ENCODE results near the gene PKNOX2. TPM values are rescaled to one million over a fixed set of nuclear protein-coding genes. Genes with fewer than 3 reads are reported as not detected.

Gene PKNOX2
- total and polyA plus RNA-seq, 7 donors = 0.23 to 4.7 (median 1.4) TPM

DNA sequence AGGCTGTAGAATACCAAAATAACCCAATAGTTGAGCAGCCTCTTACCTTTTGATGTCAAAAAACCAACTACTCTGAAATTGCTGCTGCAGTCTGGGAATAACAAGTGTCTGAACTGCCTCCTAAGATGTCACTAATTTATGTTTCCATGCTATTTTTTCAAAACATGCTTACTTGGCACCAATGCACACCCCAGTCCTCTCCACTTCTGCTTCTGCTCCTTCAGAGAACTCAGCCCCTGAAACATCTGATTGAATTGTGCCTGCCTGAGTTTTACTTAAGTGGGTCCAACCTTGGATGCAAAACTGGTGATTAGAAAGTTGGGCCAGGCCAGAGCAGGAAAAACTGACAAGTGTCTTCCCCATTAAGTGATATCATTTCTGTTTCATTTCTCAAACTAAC lies 28.6 kb upstream of the PKNOX2 start:
- Histone ChIP-seq H3K4me1 (no peaks in the 10 kb centered on the region), H3K27me3 (peaks cover 0 to 10% (median 0%) of the 10 kb centered on the region in 3 donors), H3K4me3 (no peak overlapping the region), H3K9me3 (no peaks in the 10 kb centered on the region), H3K36me3 (no peaks in the 10 kb centered on the region), H3K27ac (no peak overlapping the region)
- no peak for DNase-seq
- intact Hi-C loops (cut with DNase I) = no loop called here
- TF ChIP-seq, protein P1, sequence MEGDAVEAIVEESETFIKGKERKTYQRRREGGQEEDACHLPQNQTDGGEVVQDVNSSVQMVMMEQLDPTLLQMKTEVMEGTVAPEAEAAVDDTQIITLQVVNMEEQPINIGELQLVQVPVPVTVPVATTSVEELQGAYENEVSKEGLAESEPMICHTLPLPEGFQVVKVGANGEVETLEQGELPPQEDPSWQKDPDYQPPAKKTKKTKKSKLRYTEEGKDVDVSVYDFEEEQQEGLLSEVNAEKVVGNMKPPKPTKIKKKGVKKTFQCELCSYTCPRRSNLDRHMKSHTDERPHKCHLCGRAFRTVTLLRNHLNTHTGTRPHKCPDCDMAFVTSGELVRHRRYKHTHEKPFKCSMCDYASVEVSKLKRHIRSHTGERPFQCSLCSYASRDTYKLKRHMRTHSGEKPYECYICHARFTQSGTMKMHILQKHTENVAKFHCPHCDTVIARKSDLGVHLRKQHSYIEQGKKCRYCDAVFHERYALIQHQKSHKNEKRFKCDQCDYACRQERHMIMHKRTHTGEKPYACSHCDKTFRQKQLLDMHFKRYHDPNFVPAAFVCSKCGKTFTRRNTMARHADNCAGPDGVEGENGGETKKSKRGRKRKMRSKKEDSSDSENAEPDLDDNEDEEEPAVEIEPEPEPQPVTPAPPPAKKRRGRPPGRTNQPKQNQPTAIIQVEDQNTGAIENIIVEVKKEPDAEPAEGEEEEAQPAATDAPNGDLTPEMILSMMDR (IDR thresholded peaks at IDR 0.05) = no peak
- TF ChIP-seq POLR2A (IDR thresholded peaks at IDR 0.05) (no peak), POLR2AphosphoS5 (IDR thresholded peaks at IDR 0.05) (no peak), EP300 (IDR thresholded peaks at IDR 0.05) (no peak)

DNA sequence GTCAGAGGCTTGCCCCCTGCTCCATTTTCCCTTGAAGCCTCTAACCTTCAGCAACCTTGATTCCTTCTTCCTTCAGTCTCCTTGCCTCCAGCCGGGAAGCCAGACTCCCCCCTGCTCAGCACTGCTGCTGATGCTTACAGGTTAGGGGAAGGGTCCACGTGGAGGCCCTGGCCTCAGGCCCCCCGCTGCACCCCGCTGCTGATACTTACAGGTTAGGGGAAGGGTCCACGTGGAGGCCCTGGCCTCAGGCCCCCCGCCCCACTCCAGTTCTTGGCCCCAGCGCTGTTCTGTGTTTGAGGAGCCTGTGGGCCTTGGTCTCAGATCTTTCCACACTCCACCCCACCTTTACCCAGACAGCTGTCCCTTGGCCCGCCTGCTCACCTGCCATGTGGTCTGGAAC lies 25.6 kb upstream of the PKNOX2 start:
- no peaks in the 10 kb centered on the region for H3K36me3 ChIP-seq
- peaks cover 0 to 17% (median 0%) of the 10 kb centered on the region in 3 donors for H3K27me3 ChIP-seq
- H3K27ac ChIP-seq = no peak overlapping the region
- 74 to 83% methylated on average over 8 of the region's 8 CpGs for WGBS, 2 donors
- intact Hi-C loops (cut with DNase I) = no loop called here
- DNase-seq = no peak
- H3K4me1 ChIP-seq = peaks cover 0 to 6% (median 2%) of the 10 kb centered on the region in 4 donors
- TF ChIP-seq POLR2A (IDR thresholded peaks at IDR 0.05) (no peak), EP300 (IDR thresholded peaks at IDR 0.05) (no peak), POLR2AphosphoS5 (IDR thresholded peaks at IDR 0.05) (no peak)
- TF ChIP-seq, protein P1 (IDR thresholded peaks at IDR 0.05) = no peak
- no peaks in the 10 kb centered on the region for H3K9me3 ChIP-seq
- H3K4me3 ChIP-seq = no peak overlapping the region

DNA sequence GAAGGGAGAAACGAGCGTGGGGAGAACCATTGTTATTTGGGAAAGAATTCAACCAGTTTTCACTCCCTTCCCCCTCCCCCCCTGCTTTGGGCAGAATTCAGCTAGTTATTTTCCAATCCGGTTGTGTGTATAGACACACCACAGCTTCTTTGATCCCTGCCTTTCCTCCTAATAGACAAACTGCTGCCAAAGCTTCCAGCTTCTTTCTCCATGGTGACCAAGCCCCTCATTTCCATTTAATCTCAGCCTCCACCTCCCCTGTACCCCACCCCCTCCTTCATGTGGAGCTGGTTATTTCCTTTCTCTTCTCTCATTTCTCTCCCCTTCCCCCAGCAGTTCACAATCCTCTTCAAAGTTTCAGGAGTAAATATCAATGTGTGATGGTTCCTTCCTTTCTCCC lies 24.8 kb upstream of the PKNOX2 start:
- Histone ChIP-seq H3K9me3 (no peaks in the 10 kb centered on the region), H3K27me3 (peaks cover 0 to 17% (median 0%) of the 10 kb centered on the region in 3 donors), H3K27ac (no peak overlapping the region), H3K4me1 (peaks cover 0 to 6% (median 2%) of the 10 kb centered on the region in 4 donors), H3K4me3 (no peak overlapping the region), H3K36me3 (no peaks in the 10 kb centered on the region)
- intact Hi-C loops (cut with DNase I) = loop anchor here (2.0 kb wide), 1 partner anchor 47 kb away; no protein-coding TSS in a partner anchor
- no peak for DNase-seq
- TF ChIP-seq POLR2A (IDR thresholded peaks at IDR 0.05) (no peak), POLR2AphosphoS5 (IDR thresholded peaks at IDR 0.05) (no peak), EP300 (IDR thresholded peaks at IDR 0.05) (no peak)
- TF ChIP-seq, protein P1 (IDR thresholded peaks at IDR 0.05) = no peak
- WGBS, 2 donors = 51 to 70% methylated on average over 3 of the region's 3 CpGs

DNA sequence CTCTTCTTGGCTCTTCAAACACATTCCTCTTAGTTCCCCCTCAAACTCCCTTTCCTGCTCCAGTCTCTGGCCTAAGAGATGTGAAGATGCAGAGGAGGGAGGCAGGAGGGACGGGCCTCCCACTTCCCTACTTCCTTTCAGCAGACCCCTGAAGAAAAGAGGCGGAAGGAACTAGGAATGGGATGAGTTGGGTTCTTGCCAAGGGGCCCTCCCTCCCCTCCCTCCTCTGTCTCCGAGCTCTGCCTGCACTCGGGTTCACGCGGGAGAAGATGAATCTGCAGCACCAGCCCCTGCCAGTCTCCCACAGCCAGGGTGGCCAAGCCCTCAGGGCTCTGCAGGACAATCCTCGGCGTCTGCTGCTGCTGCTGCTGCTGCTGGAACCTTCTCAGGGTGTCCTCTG lies 24.3 kb upstream of the PKNOX2 start:
- Histone ChIP-seq H3K4me3 (no peak overlapping the region), H3K9me3 (no peaks in the 10 kb centered on the region), H3K4me1 (peaks cover 0 to 6% (median 2%) of the 10 kb centered on the region in 4 donors), H3K27me3 (peaks cover 0 to 17% (median 0%) of the 10 kb centered on the region in 3 donors), H3K36me3 (no peaks in the 10 kb centered on the region), H3K27ac (no peak overlapping the region)
- DNase-seq = no peak
- WGBS, 2 donors = 39 to 51% methylated on average over 8 of the region's 8 CpGs
- intact Hi-C loops (cut with DNase I) = loop anchor here (2.0 kb wide), 1 partner anchor 47 kb away; no protein-coding TSS in a partner anchor
- TF ChIP-seq POLR2A (IDR thresholded peaks at IDR 0.05) = no peak
- TF ChIP-seq EP300 (IDR thresholded peaks at IDR 0.05) = no peak
- TF ChIP-seq, protein P1 (IDR thresholded peaks at IDR 0.05) = no peak
- TF ChIP-seq POLR2AphosphoS5 (IDR thresholded peaks at IDR 0.05) = no peak

DNA sequence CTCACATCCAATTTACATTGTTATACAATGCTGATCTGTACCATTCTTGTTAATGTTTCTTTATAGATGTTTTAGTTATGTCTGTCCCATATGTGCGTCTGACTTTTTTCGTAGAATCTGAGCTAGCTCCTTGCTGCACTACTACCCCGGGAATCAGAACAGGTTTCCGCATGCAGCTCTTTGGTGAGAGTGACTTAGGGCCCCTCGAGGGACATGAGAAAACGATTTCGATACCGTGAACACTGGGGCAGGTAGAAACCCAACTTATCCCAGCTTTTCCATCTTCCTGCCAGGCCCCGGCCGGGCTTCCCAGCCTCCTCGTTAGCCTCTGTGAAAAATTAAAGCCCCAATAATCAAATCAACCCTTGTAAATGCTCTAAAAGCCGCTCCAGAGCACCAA lies 23.4 kb upstream of the PKNOX2 start:
- no peaks in the 10 kb centered on the region for H3K9me3 ChIP-seq
- TF ChIP-seq POLR2A (IDR thresholded peaks at IDR 0.05) (no peak), POLR2AphosphoS5 (IDR thresholded peaks at IDR 0.05) (no peak), EP300 (IDR thresholded peaks at IDR 0.05) (no peak)
- TF ChIP-seq, protein P1 (IDR thresholded peaks at IDR 0.05) = no peak
- H3K4me3 ChIP-seq = no peak overlapping the region
- no peak for DNase-seq
- peaks cover 0 to 17% (median 0%) of the 10 kb centered on the region in 3 donors for H3K27me3 ChIP-seq
- peaks cover 0 to 6% (median 2%) of the 10 kb centered on the region in 4 donors for H3K4me1 ChIP-seq
- intact Hi-C loops (cut with DNase I) = loop anchor here (1.0 to 2.0 kb wide), 2 partner anchors 48 to 179 kb away; no protein-coding TSS in a partner anchor
- H3K27ac ChIP-seq = no peak overlapping the region
- WGBS, 2 donors = 58 to 66% methylated on average over 12 of the region's 12 CpGs
- H3K36me3 ChIP-seq = no peaks in the 10 kb centered on the region

All from sigmoid colon (tissue), 7 donors.